ENCODE data around the gene EGLN2. TPM values are rescaled to one million over a fixed set of nuclear protein-coding genes. Genes with fewer than 3 reads are reported as not detected.
A peak's percentile ranks its signal among the peaks of the same experiment; 100 is the strongest.
"Not testable (repeated sequence)": the region's sequence is repeated elsewhere in the genome, so short reads cannot be mapped to it uniquely, and the experiment has no call there.

The EGLN2 gene
- total and polyA plus RNA-seq, 10 of the 15 experiments (the other 5 are each of a cell fraction or from before 2014, with no cell fraction given), result 8.6 to 93.0 (median 66.8) TPM

GRCh38 chr19:40819479-40820234 is 20.7 kb downstream of the EGLN2 start:
- not testable (repeated sequence) for FAIRE-seq; H3K36me3 ChIP-seq (ENCODE audit: control insufficient read depth in 2 of 2, insufficient read depth in 2 of 2, low read length in 1 of 2); H3K4me2 ChIP-seq (ENCODE audit: control insufficient read depth, insufficient read depth); H3K27ac ChIP-seq (ENCODE audit: control insufficient read depth, insufficient read depth); H4K20me1 ChIP-seq (ENCODE audit: control insufficient read depth, insufficient read depth); H3K9me3 ChIP-seq (replicated peaks; ENCODE audit: control insufficient read depth, insufficient read depth, low read length); H2AFZ ChIP-seq (ENCODE audit: control insufficient read depth, low read depth, low read length); DNase-seq (ENCODE audit: low read depth, low spot score); H3K79me2 ChIP-seq (ENCODE audit: control insufficient read depth, insufficient read depth, low read length); H3K27me3 ChIP-seq (replicated peaks in 1 of 2; ENCODE audit: control insufficient read depth in 2 of 2, insufficient read depth in 2 of 2, low read length in 1 of 2); BruUV-seq (replicated peaks); H3K9ac ChIP-seq (ENCODE audit: control insufficient read depth, insufficient read depth, low read length); H3K4me3 ChIP-seq
- ChIA-PET RAD21 (ENCODE audit: unreplicated experiment) (interaction anchor here (0.5 to 2.8 kb wide), 14 partner anchors 13 to 588 kb away, joined by 3 to 46 read pairs (median 4); partner anchors contain the start of genes EGLN2 and RAB4B), POLR2A (interaction anchor here (1.0 to 2.9 kb wide), 2 partner anchors 41 to 67 kb away, joined by 4 to 11 read pairs; partner anchors contain the start of gene RAB4B), CTCF (interaction anchor here (0.6 to 3.5 kb wide), 33 partner anchors 12 to 270 kb away, joined by 3 to 76 read pairs (median 4); partner anchors contain the start of genes ACTMAP, EGLN2, NUMBL and RAB4B), SMC1A (ENCODE audit: uncharacterized antibody, unreplicated experiment) (interaction anchor here (0.7 to 3.2 kb wide), 13 partner anchors 9 to 828 kb away, joined by 3 to 56 read pairs (median 5); partner anchors contain the start of genes ACTMAP, COQ8B, ITPKC and NUMBL)
- ATAC-seq, result peak; percentile 43
- WGBS (ENCODE audit: insufficient coverage, insufficient replicate concordance, low lambda C conversion rate, missing lambda C conversion rate), result 33% methylated on average over 6 of the region's 6 CpGs
- peak; percentile 23; the same call in 1 of the 2 replicates for TF ChIP-seq RUNX3 (IDR thresholded peaks at IDR 0.05; ENCODE audit: low read length)
- 0 out of 2 replicates have a peak, but pooled peaks have one; percentile 24 for TF ChIP-seq FOXM1 (IDR thresholded peaks at IDR 0.05; ENCODE audit: low read depth, low read length)
- peak; percentile 73 for TF ChIP-seq SMC3 (IDR thresholded peaks at IDR 0.05; ENCODE audit: borderline replicate concordance, low read length)
- TF ChIP-seq RAD21 (IDR thresholded peaks at IDR 0.05; ENCODE audit: insufficient read depth, low read depth, low read length), result peak; percentile 69
- peak; percentile 55 to 70 (median 58); a peak in 5 of 6 replicates for TF ChIP-seq CTCF (IDR thresholded peaks at IDR 0.05 in 2 of 3, conservative IDR thresholded peaks at IDR 0.05 in 1 of 3; ENCODE audit: control insufficient read depth in 2 of 3, extremely low read depth in 1 of 3, insufficient read depth in 1 of 3, low read depth in 3 of 3, low read length in 3 of 3)
- peaks cover 11% of the 10 kb centered on the region for H3K4me1 ChIP-seq (ENCODE audit: control insufficient read depth, insufficient read depth, low read length)
- in situ Hi-C loops (cut with MboI), result loop anchor here (5.0 kb wide), 1 partner anchor 162 kb away; no protein-coding TSS in a partner anchor
- intact Hi-C loops (cut with micrococcal nuclease; ENCODE audit: unreplicated experiment), result loop anchor here (1.0 kb wide), 1 partner anchor 157 kb away; no protein-coding TSS in a partner anchor
